Epithelial cell of proximal tubule (primary cell): ENCODE results near the gene ZC3H7B. TPM values are rescaled to one million over a fixed set of nuclear protein-coding genes. Genes with fewer than 3 reads are reported as not detected.
A peak's percentile ranks its signal among the peaks of the same experiment; 100 is the strongest.

ENCODE experiments used
- DNase-seq: peaks from one replicate; pipeline ENCODE4 v3.0.0-alpha.2; 2011; ENCODE audit warnings: low read depth
- H3K4me3 ChIP-seq: 2 replicates; pipeline ENCODE4 v1.5.1; 2011; ENCODE audit warnings: low read depth, mild to moderate bottlenecking, low read length
- CTCF ChIP-seq: conservative IDR thresholded peaks from 2 replicates; pipeline ENCODE4 v1.5.1; 2012; ENCODE audit warnings: low read depth, mild to moderate bottlenecking, low read length
- total RNA-seq: library from RNA; depleted of rRNA; stranded (reverse); fragments of >200 nt; gene quantifications from 2 replicates; pipeline ENCODE4 v1.2.3, GENCODE V29; 2015

The ZC3H7B gene
- total RNA-seq, 1 donor from 2014 or later: 55.6 TPM

- DNase-seq: no peak
- TF ChIP-seq CTCF: no peak
- H3K4me3 ChIP-seq: peak overlapping the region; percentile 91
Observed at GRCh38 chr22:41300661-41301060, 664 bp upstream of the ZC3H7B start.

- DNase-seq: no peak
- peak overlapping the region; percentile 91 for H3K4me3 ChIP-seq
- TF ChIP-seq CTCF: no peak
Observed at GRCh38 chr22:41302021-41302767, 869 bp downstream of the ZC3H7B start.

- TF ChIP-seq CTCF: no peak
- DNase-seq: no peak
- peak overlapping the region; percentile 91 for H3K4me3 ChIP-seq
Observed at GRCh38 chr22:41302811-41303210, 1.5 kb downstream of the ZC3H7B start.

- no peak for TF ChIP-seq CTCF
- DNase-seq: no peak
- no peak overlapping the region for H3K4me3 ChIP-seq
Observed at GRCh38 chr22:41305646-41306045, 4.3 kb downstream of the ZC3H7B start.

DNA sequence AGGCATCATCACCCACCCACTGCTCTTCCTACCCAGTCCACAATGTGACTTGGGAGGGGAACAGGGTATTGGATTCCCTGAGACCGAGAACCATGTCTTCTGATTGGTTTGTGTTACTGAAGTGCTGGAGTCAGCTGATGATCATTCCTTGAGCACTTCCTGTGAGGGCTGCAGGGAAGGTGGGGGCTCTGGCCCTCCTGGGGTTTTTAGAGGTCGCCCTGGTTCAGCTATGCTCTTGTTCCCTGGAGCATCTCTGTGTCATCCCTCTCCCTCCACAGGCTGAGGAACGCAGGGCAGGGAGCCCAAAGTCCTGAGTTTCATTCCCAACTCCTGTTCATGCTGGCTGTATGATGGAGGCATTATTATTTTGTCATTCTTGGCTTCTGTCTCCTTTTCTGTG, 6.7 kb downstream of the ZC3H7B start:
- no peak for DNase-seq
- no peak overlapping the region for H3K4me3 ChIP-seq
- TF ChIP-seq CTCF: no peak

- no peak overlapping the region for H3K4me3 ChIP-seq
- no peak for DNase-seq
- no peak for TF ChIP-seq CTCF
Observed at GRCh38 chr22:41308544-41308947, 7.2 kb downstream of the ZC3H7B start.

DNA sequence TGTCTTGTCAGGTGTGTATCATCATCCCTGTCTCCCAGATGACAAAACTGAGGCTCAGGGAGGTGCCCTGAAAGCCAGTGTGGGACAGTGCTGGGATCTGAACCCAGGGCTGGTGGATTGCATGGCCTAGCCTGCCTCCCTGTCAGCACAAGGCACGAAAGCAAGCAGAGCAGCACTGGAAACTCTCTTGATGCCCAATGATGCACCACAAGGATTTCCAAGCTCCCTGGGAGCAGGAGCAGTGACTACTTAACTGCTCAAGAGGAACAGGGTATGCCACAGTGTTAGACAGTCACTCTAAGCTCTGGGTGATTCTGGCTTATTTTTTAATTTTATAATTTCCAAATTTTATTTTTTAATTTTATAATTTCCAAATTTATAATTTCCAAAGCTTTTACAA, 9.0 kb downstream of the ZC3H7B start:
- DNase-seq: no peak
- TF ChIP-seq CTCF: no peak
- no peak overlapping the region for H3K4me3 ChIP-seq
